Esophagus squamous epithelium (tissue), 4 donors: ENCODE data around the gene SYS1.

Experiments used
- CTCF ChIP-seq, 6 experiments: fragments of 450-650 bp in 4 of 6; fragments of 200-600 bp in 2 of 6; sonication (generic) in 2 of 6; IDR thresholded peaks; one replicate each; pipeline ENCODE4 v1.5.1; 2016 to 2019; ENCODE audit warnings: antibody characterized with exemption in 6 of 6, mild to moderate bottlenecking in 4 of 6, moderate library complexity in 4 of 6
- POLR2A ChIP-seq, 4 donors: fragments of 450-650 bp; IDR thresholded peaks; one replicate each; pipeline ENCODE4 v1.6.1; 2017; ENCODE audit warnings: antibody characterized with exemption in 4 of 4, mild to moderate bottlenecking in 4 of 4, moderate library complexity in 3 of 4

DNA sequence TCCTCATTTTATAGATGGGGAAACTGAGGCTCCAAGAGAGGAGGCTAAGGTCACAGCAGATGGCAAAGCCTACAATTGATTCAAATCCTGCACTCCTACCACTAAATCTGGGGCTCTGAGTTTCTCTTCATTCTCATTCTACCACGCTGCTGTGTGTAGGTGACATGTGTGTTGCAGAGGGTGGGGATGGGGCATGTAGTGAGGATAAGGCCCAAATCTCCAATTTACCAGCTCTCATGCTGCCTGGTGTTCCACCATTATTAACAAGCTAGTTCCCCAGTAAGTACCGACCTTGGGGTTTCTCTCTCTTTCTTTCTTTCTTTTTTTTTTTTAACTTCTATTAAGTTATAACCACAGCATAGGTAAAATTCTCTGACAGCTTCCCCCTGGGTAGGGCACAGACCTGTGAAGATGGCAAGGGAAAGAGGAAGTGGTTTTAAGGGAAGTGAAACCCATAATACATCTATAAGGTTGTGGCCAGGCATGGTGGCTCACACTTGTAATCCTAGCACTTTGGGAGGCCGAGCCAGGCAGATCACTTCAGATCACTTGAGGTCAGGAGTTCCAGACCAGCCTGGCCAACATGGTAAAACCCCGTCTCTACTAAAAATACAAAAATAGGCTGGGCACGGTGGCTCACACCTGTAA lies 41.9 kb upstream of the SYS1 start:
- no peak for TF ChIP-seq CTCF (IDR thresholded peaks at IDR 0.05)
- no peak for TF ChIP-seq POLR2A (IDR thresholded peaks at IDR 0.05)
